Measurements from ENCODE around the gene ODF2.
"Not testable (repeated sequence)": the region's sequence is repeated elsewhere in the genome, so short reads cannot be mapped to it uniquely, and the experiment has no call there.

Gene ODF2

DNA sequence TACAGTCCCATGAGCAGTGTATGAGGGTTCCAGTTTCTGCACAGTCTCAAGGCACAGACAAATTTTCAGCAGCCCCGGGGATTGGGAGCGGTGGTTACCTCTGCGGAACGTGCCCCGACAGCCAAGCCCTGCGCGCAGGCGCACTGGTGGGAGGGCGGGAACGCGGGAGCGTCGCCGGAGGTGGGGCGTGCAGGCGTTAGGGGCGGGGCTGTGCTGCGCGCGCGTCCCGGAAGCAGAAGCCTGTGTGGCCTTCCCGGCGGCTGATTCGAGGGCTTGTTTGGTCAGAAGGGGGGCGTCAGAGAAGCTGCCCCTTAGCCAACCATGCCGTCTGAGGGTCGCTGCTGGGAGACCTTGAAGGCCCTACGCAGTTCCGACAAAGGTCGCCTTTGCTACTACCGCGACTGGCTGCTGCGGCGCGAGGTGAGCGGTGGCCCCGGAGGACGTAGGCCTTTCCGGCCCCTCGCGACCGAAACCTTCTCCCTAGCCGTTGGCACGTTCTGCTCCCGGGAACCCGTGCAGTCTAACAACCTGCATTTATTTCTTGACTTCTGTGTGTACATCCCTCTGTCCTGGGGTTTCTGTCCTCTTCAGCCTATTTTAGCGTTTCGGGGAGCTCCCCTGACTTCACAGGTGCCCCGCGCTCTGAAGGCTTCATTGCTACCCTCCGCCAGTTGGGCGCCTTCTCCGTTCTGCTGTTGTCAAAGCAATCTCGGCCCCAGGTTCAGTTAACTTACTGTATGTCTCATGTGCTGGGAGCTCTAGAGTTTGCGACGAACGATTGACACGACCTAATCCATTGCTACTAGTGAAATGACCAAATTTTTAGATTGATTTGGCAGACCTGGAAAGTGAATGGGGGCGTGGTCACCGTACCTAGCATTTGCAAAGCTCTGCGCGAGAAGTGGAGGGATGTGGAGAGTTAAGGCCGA lies 48.9 kb downstream of the ODF2 start, which contains the start of gene GLE1:
TSS of gene GLE1 (plus strand) at position 235 of the 929 bp plus-strand sequence. CDS start at position 322, 87 bp downstream.
- Histone ChIP-seq H2BK15ac (replicated peaks; ENCODE audit: low read depth) (no peak within 1 kb of the TSS), H3K9ac (ENCODE audit: low read length) (peak within 1 kb of the TSS; percentile 91), H3K23ac (ENCODE audit: low read length) (no peak within 1 kb of the TSS), H3K36me3 (ENCODE audit: control insufficient read depth, insufficient read depth, low read length) (no peaks in the 10 kb centered on the region), H3K4me2 (ENCODE audit: low read length) (peak within 1 kb of the TSS; percentile 78), H3K4me1 (ENCODE audit: control insufficient read depth, low read depth, low read length) (no peaks in the 10 kb centered on the region), H3K27ac (ENCODE audit: low read depth, low read length) (no peak within 1 kb of the TSS), H3K79me1 (ENCODE audit: low read length) (peaks cover 2% of the 10 kb centered on the region), H2AK5ac (ENCODE audit: low read length) (no peak within 1 kb of the TSS), H3K56ac (ENCODE audit: low read length) (peak within 1 kb of the TSS; percentile 95), H4K8ac (ENCODE audit: low read depth, low read length) (no peak within 1 kb of the TSS), H2BK5ac (ENCODE audit: low read length) (no peak within 1 kb of the TSS), H3K4ac (ENCODE audit: low read depth, low read length) (no peak within 1 kb of the TSS), H3K4me3 (ENCODE audit: low read length) (peak within 1 kb of the TSS; percentile 89), H3K18ac (ENCODE audit: low read length) (no peak within 1 kb of the TSS), H3K79me2 (ENCODE audit: control insufficient read depth, insufficient read depth, low read length) (no peaks in the 10 kb centered on the region), H3K27me3 (ENCODE audit: insufficient read depth, low read length, poor library complexity) (no peaks in the 10 kb centered on the region), H4K5ac (ENCODE audit: low read length) (no peak within 1 kb of the TSS), H2BK120ac (ENCODE audit: low read depth, low read length) (no peak within 1 kb of the TSS)
- WGBS (ENCODE audit: extremely low coverage, insufficient coverage, low lambda C conversion rate) = no CpG with 5 or more reads among the region's 64 CpGs
- DNase-seq = peak; percentile 94

DNA sequence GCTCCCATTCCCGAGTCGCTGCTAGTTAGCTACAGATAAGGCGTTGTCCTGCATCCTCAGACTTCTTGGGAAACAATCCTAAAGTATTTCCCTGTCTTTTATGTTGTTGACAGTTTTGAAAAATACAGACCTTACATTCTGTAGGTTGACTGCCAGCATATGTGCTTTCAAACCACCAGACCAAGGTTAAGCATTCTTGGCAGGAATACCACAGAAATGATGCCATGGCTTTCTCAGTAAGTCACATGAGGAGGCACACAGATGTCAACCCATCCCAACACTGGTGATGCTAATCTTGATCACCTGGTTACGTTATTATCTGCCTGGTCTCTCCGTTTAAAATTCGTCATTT lies 49.6 kb downstream of the ODF2 start:
- no peak overlapping the region for H2BK15ac ChIP-seq (replicated peaks; ENCODE audit: low read depth)
- H2BK5ac ChIP-seq (ENCODE audit: low read length) = no peak overlapping the region
- H2AK5ac ChIP-seq (ENCODE audit: low read length) = no peak overlapping the region
- no peaks in the 10 kb centered on the region for H3K36me3 ChIP-seq (ENCODE audit: control insufficient read depth, insufficient read depth, low read length)
- peak overlapping the region; percentile 78 for H3K4me2 ChIP-seq (ENCODE audit: low read length)
- H3K56ac ChIP-seq (ENCODE audit: low read length) = peak overlapping the region; percentile 95
- no peaks in the 10 kb centered on the region for H3K79me2 ChIP-seq (ENCODE audit: control insufficient read depth, insufficient read depth, low read length)
- peaks cover 2% of the 10 kb centered on the region for H3K79me1 ChIP-seq (ENCODE audit: low read length)
- no peak overlapping the region for H3K4ac ChIP-seq (ENCODE audit: low read depth, low read length)
- no peak overlapping the region for H3K4me3 ChIP-seq (ENCODE audit: low read length)
- H2BK120ac ChIP-seq (ENCODE audit: low read depth, low read length) = no peak overlapping the region
- WGBS (ENCODE audit: extremely low coverage, insufficient coverage, low lambda C conversion rate) = no CpG with 5 or more reads among the region's 6 CpGs
- H3K9ac ChIP-seq (ENCODE audit: low read length) = peak overlapping the region; percentile 91
- no peak overlapping the region for H3K18ac ChIP-seq (ENCODE audit: low read length)
- no peak overlapping the region for H4K8ac ChIP-seq (ENCODE audit: low read depth, low read length)
- no peak overlapping the region for H3K27ac ChIP-seq (ENCODE audit: low read depth, low read length)
- H3K4me1 ChIP-seq (ENCODE audit: control insufficient read depth, low read depth, low read length) = no peaks in the 10 kb centered on the region
- peak; percentile 69 for DNase-seq
- no peak overlapping the region for H3K23ac ChIP-seq (ENCODE audit: low read length)
- H4K5ac ChIP-seq (ENCODE audit: low read length) = no peak overlapping the region
- no peaks in the 10 kb centered on the region for H3K27me3 ChIP-seq (ENCODE audit: insufficient read depth, low read length, poor library complexity)

DNA sequence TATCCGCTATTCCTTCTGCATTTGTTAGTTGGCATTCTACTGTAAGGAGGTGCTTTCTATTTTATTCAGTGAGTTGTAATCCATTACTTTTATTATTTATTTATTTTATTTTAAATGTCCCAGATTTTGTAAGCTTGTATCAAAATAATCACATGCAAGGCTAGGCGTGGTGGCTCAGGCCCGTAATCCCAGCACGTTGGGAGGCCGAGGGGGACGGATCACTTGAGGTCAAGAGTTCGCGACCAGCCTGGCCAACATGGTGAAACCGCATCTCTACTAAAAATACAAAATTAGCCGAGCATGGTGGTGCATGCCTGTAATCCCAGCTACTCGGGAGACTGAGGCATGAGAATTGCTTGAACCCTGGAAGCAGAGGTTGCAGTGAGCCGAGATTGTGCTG lies 50.1 kb downstream of the ODF2 start:
- not testable (repeated sequence) for H3K18ac ChIP-seq (ENCODE audit: low read length); H2BK15ac ChIP-seq (replicated peaks; ENCODE audit: low read depth); H3K56ac ChIP-seq (ENCODE audit: low read length); H3K9ac ChIP-seq (ENCODE audit: low read length); H4K8ac ChIP-seq (ENCODE audit: low read depth, low read length); H3K27me3 ChIP-seq (ENCODE audit: insufficient read depth, low read length, poor library complexity); H3K79me2 ChIP-seq (ENCODE audit: control insufficient read depth, insufficient read depth, low read length); H3K23ac ChIP-seq (ENCODE audit: low read length); H3K79me1 ChIP-seq (ENCODE audit: low read length); DNase-seq; H4K5ac ChIP-seq (ENCODE audit: low read length); H3K27ac ChIP-seq (ENCODE audit: low read depth, low read length); H3K4me3 ChIP-seq (ENCODE audit: low read length); H2BK5ac ChIP-seq (ENCODE audit: low read length); H3K4me2 ChIP-seq (ENCODE audit: low read length); H3K4ac ChIP-seq (ENCODE audit: low read depth, low read length); H2AK5ac ChIP-seq (ENCODE audit: low read length); H2BK120ac ChIP-seq (ENCODE audit: low read depth, low read length); H3K4me1 ChIP-seq (ENCODE audit: control insufficient read depth, low read depth, low read length); H3K36me3 ChIP-seq (ENCODE audit: control insufficient read depth, insufficient read depth, low read length)
- no CpG with 5 or more reads among the region's 12 CpGs for WGBS (ENCODE audit: extremely low coverage, insufficient coverage, low lambda C conversion rate)

DNA sequence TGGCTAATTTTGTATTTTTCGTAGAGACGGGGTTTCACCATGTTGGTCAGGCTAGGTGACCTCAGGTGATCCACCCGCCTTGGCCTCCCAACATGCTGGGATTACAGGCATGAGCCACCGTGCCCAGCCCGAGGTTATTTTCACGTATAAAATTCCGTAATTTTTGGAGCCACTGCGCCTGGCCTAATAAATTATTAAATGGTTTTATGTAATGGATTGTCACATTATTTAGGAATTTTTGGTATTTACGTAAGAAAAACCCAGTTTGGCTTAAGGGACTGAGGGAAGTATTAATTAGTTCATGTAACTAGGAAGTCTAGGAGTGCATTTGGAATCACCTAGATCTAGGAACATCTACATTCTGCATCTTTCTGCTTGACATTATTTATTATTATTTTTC lies 57.0 kb downstream of the ODF2 start:
- H2BK120ac ChIP-seq (ENCODE audit: low read depth, low read length) = no peak overlapping the region

DNA sequence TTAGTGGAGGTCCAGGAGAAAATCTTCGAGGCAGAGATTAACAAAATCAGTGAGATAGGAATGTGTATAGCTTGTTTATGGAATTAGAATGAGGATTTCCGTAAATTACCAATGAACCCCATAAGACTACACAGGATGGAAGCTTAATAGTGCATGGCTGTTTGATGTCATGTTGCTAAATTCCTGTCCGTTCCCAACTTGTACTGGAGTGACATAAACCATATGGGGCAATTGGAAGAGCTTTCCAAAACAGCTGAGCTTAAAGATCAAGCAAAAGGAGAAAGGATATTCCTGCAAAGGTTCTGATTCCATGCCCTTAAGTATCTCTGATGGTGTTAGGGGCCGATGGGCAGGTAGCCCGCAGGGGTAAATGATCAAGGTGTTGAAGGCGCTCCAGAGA lies 66.2 kb downstream of the ODF2 start:
- Histone ChIP-seq H3K36me3 (ENCODE audit: control insufficient read depth, insufficient read depth, low read length) (no peaks in the 10 kb centered on the region), H3K4me2 (ENCODE audit: low read length) (no peak overlapping the region), H2BK15ac (replicated peaks; ENCODE audit: low read depth) (no peak overlapping the region), H3K23ac (ENCODE audit: low read length) (no peak overlapping the region), H3K27me3 (ENCODE audit: insufficient read depth, low read length, poor library complexity) (no peaks in the 10 kb centered on the region), H3K4ac (ENCODE audit: low read depth, low read length) (no peak overlapping the region), H3K56ac (ENCODE audit: low read length) (no peak overlapping the region), H4K8ac (ENCODE audit: low read depth, low read length) (no peak overlapping the region), H2AK5ac (ENCODE audit: low read length) (no peak overlapping the region), H2BK5ac (ENCODE audit: low read length) (no peak overlapping the region), H2BK120ac (ENCODE audit: low read depth, low read length) (no peak overlapping the region), H4K5ac (ENCODE audit: low read length) (no peak overlapping the region), H3K79me1 (ENCODE audit: low read length) (no peaks in the 10 kb centered on the region), H3K4me1 (ENCODE audit: control insufficient read depth, low read depth, low read length) (no peaks in the 10 kb centered on the region), H3K27ac (ENCODE audit: low read depth, low read length) (no peak overlapping the region), H3K79me2 (ENCODE audit: control insufficient read depth, insufficient read depth, low read length) (no peaks in the 10 kb centered on the region), H3K18ac (ENCODE audit: low read length) (no peak overlapping the region), H3K9ac (ENCODE audit: low read length) (no peak overlapping the region), H3K4me3 (ENCODE audit: low read length) (no peak overlapping the region)
- DNase-seq = no peak
- no CpG with 5 or more reads among the region's 6 CpGs for WGBS (ENCODE audit: extremely low coverage, insufficient coverage, low lambda C conversion rate)

More for the DNA sequence above, 57.0 kb downstream of the ODF2 start:
- H3K23ac ChIP-seq (ENCODE audit: low read length) = no peak overlapping the region
- H3K4me1 ChIP-seq (ENCODE audit: control insufficient read depth, low read depth, low read length) = no peaks in the 10 kb centered on the region
- no peak overlapping the region for H3K4ac ChIP-seq (ENCODE audit: low read depth, low read length)
- H2BK15ac ChIP-seq (replicated peaks; ENCODE audit: low read depth) = no peak overlapping the region
- WGBS (ENCODE audit: extremely low coverage, insufficient coverage, low lambda C conversion rate) = 100% methylated on average over 1 of the region's 9 CpGs
- no peak overlapping the region for H2BK5ac ChIP-seq (ENCODE audit: low read length)
- H3K27ac ChIP-seq (ENCODE audit: low read depth, low read length) = no peak overlapping the region
- H3K4me3 ChIP-seq (ENCODE audit: low read length) = no peak overlapping the region
- H2AK5ac ChIP-seq (ENCODE audit: low read length) = no peak overlapping the region
- no peak overlapping the region for H4K8ac ChIP-seq (ENCODE audit: low read depth, low read length)
- no peak overlapping the region for H3K9ac ChIP-seq (ENCODE audit: low read length)
- no peak overlapping the region for H3K4me2 ChIP-seq (ENCODE audit: low read length)
- no peaks in the 10 kb centered on the region for H3K27me3 ChIP-seq (ENCODE audit: insufficient read depth, low read length, poor library complexity)
- H3K36me3 ChIP-seq (ENCODE audit: control insufficient read depth, insufficient read depth, low read length) = no peaks in the 10 kb centered on the region
- H3K79me1 ChIP-seq (ENCODE audit: low read length) = no peaks in the 10 kb centered on the region
- DNase-seq = no peak
- no peaks in the 10 kb centered on the region for H3K79me2 ChIP-seq (ENCODE audit: control insufficient read depth, insufficient read depth, low read length)
- H3K18ac ChIP-seq (ENCODE audit: low read length) = no peak overlapping the region
- no peak overlapping the region for H3K56ac ChIP-seq (ENCODE audit: low read length)
- H4K5ac ChIP-seq (ENCODE audit: low read length) = no peak overlapping the region
